H9 (cell line): Measurements from ENCODE around the gene SERPINA3. TPM values are rescaled to one million over a fixed set of nuclear protein-coding genes. Genes with fewer than 3 reads are reported as not detected.

Source experiments
- DNase-seq: peaks from one replicate; pipeline ENCODE4 v3.0.0-alpha.2; 2017
- H2AFZ ChIP-seq: one replicate; pipeline ENCODE4 v1.6.1; 2013; ENCODE audit warnings: mild to moderate bottlenecking, low read length, control low read depth, moderate library complexity
- H2AK5ac ChIP-seq: 2 replicates; pipeline ENCODE4 v1.6.1; 2013; ENCODE audit warnings: low read length, control low read depth, mixed read lengths; ENCODE audit not compliant: insufficient read length
- H2BK120ac ChIP-seq: one replicate; pipeline ENCODE4 v1.6.1; 2013; ENCODE audit warnings: low read depth, mild to moderate bottlenecking, low read length, control low read depth, inconsistent platforms; ENCODE audit not compliant: poor library complexity, severe bottlenecking
- H2BK12ac ChIP-seq: 2 replicates; pipeline ENCODE4 v1.6.1; 2013; ENCODE audit warnings: low read length, control low read depth, mixed read lengths, low read depth; ENCODE audit not compliant: insufficient read length
- H2BK15ac ChIP-seq: 2 replicates; pipeline ENCODE4 v1.6.1; 2013; ENCODE audit warnings: low read depth, low read length, control low read depth
- H2BK20ac ChIP-seq: one replicate; pipeline ENCODE4 v1.6.1; 2013; ENCODE audit warnings: low read depth, mild to moderate bottlenecking, low read length, control low read depth, inconsistent platforms; ENCODE audit not compliant: poor library complexity, severe bottlenecking
- H2BK5ac ChIP-seq: 2 replicates; pipeline ENCODE4 v1.6.1; 2013; ENCODE audit warnings: low read length, control low read depth, mixed read lengths; ENCODE audit not compliant: insufficient read length
- H3K14ac ChIP-seq: 2 replicates; pipeline ENCODE4 v1.6.1; 2013; ENCODE audit warnings: low read length, control low read depth; ENCODE audit not compliant: insufficient read depth
- H3K18ac ChIP-seq: 2 replicates; pipeline ENCODE4 v1.6.1; 2013; ENCODE audit warnings: low read depth, mild to moderate bottlenecking, mixed read lengths, low read length, control low read depth; ENCODE audit not compliant: insufficient read length
- H3K23ac ChIP-seq: 2 replicates; pipeline ENCODE4 v1.6.1; 2013; ENCODE audit warnings: low read length, control low read depth, mixed read lengths, low read depth; ENCODE audit not compliant: insufficient read length
- H3K23me2 ChIP-seq: 2 replicates; pipeline ENCODE4 v1.6.1; 2013; ENCODE audit warnings: low read depth, mild to moderate bottlenecking, mixed read lengths, low read length, control low read depth; ENCODE audit not compliant: insufficient read length, poor library complexity, severe bottlenecking
- H3K27ac ChIP-seq: 2 replicates; pipeline ENCODE4 v1.5.1; 2013; ENCODE audit warnings: low read length, control low read depth, mixed read lengths, low read depth; ENCODE audit not compliant: insufficient read length
- H3K27me3 ChIP-seq: 2 replicates; pipeline ENCODE4 v1.6.1; 2013; ENCODE audit warnings: low read length, control low read depth, inconsistent platforms; ENCODE audit not compliant: insufficient read depth
- H3K4ac ChIP-seq: 2 replicates; pipeline ENCODE4 v1.6.1; 2013; ENCODE audit warnings: low read depth, mild to moderate bottlenecking, control low read depth, inconsistent platforms, low read length, moderate library complexity
- H3K4me1 ChIP-seq: 2 replicates; pipeline ENCODE4 v1.6.1; 2013; ENCODE audit warnings: low read length, control low read depth, inconsistent platforms; ENCODE audit not compliant: insufficient read depth
- H3K4me2 ChIP-seq: 2 replicates; pipeline ENCODE4 v1.6.1; 2013; ENCODE audit warnings: low read length, control low read depth, mixed read lengths; ENCODE audit not compliant: insufficient read length, insufficient read depth
- H3K56ac ChIP-seq: 2 replicates; pipeline ENCODE4 v1.6.1; 2013; ENCODE audit warnings: low read depth, mild to moderate bottlenecking, mixed read lengths, low read length, control low read depth; ENCODE audit not compliant: insufficient read length
- H3K79me1 ChIP-seq: 2 replicates; pipeline ENCODE4 v1.6.1; 2013; ENCODE audit warnings: low read depth, mild to moderate bottlenecking, moderate library complexity, low read length, control low read depth, inconsistent platforms; ENCODE audit not compliant: insufficient read depth, poor library complexity, severe bottlenecking
- H3K79me2 ChIP-seq: 2 replicates; pipeline ENCODE4 v1.6.1; 2013; ENCODE audit warnings: low read length, control low read depth, inconsistent platforms; ENCODE audit not compliant: insufficient read depth
- H3K9ac ChIP-seq: 2 replicates; pipeline ENCODE4 v1.6.1; 2013; ENCODE audit warnings: low read length, control low read depth, mixed read lengths; ENCODE audit not compliant: insufficient read length; ENCODE audit errors: extremely low read depth
- H3K9me3 ChIP-seq: one replicate; pipeline ENCODE4 v1.6.1; 2013; ENCODE audit warnings: low read depth, low read length, inconsistent platforms; ENCODE audit not compliant: control insufficient read depth
- H3T11ph ChIP-seq: one replicate; pipeline ENCODE4 v1.6.1; 2013; ENCODE audit warnings: mild to moderate bottlenecking, low read length, control low read depth, inconsistent platforms
- H4K20me1 ChIP-seq: one replicate; pipeline ENCODE4 v1.6.1; 2013; ENCODE audit not compliant: control insufficient read depth, insufficient read length, insufficient read depth
- H4K5ac ChIP-seq: 2 replicates; pipeline ENCODE4 v1.6.1; 2013; ENCODE audit warnings: low read depth, mild to moderate bottlenecking, mixed read lengths, low read length, control low read depth; ENCODE audit not compliant: insufficient read length
- H4K8ac ChIP-seq: replicated peaks from 2 replicates; pipeline ENCODE4 v1.6.1; 2013; ENCODE audit warnings: low read length, control low read depth, mixed read lengths, low read depth; ENCODE audit not compliant: insufficient read length
- H4K91ac ChIP-seq: 2 replicates; pipeline ENCODE4 v1.6.1; 2013; ENCODE audit warnings: low read depth, mild to moderate bottlenecking, moderate library complexity, mixed read lengths, low read length, control low read depth; ENCODE audit not compliant: insufficient read length
- H3K27ac Mint-ChIP-seq, 3 experiments: 2 replicates in 2 of 3; 3 replicates in 1 of 3; pipeline ENCODE4 v1.8.0; 2020 to 2021; ENCODE audit warnings: mixed read lengths in 3 of 3, mild to moderate bottlenecking in 1 of 3, moderate library complexity in 1 of 3
- H3K27me3 Mint-ChIP-seq: 2 replicates; pipeline ENCODE4 v1.8.0; 2021; ENCODE audit warnings: low read depth, mild to moderate bottlenecking, moderate library complexity, mixed read lengths
- H3K36me3 Mint-ChIP-seq, 3 experiments: 2 replicates in 2 of 3; 3 replicates in 1 of 3; pipeline ENCODE4 v1.8.0; 2020 to 2021; ENCODE audit warnings: low read depth in 3 of 3, mixed read lengths in 3 of 3; ENCODE audit not compliant: insufficient read depth in 1 of 3
- H3K4me1 Mint-ChIP-seq, 2 experiments: 2 replicates each; pipeline ENCODE4 v1.8.0; 2020; ENCODE audit warnings: mixed read lengths in 2 of 2
- H3K4me3 Mint-ChIP-seq, 2 experiments: 2 replicates in 1 of 2; 3 replicates in 1 of 2; pipeline ENCODE4 v1.8.0; 2020 to 2021; ENCODE audit warnings: mild to moderate bottlenecking in 2 of 2, mixed read lengths in 2 of 2, moderate library complexity in 1 of 2
- H3K9me3 Mint-ChIP-seq, 2 experiments: 2 replicates in 1 of 2; 3 replicates in 1 of 2; pipeline ENCODE4 v1.8.0; 2020; ENCODE audit warnings: mild to moderate bottlenecking in 2 of 2, mixed read lengths in 2 of 2, moderate library complexity in 1 of 2
- WGBS: extraction: QIAGEN DNeasy Blood & Tissue Kit; methylation state at CpG from one replicate; pipeline ENCODE4 v1.1.7; 2013; ENCODE audit warnings: missing lambda C conversion rate, low lambda C conversion rate, mixed read lengths; ENCODE audit not compliant: insufficient read length; ENCODE audit errors: extremely low coverage; 5-methylcytosine and 5-hydroxymethylcytosine counted together
- total RNA-seq: library from RNA; stranded (reverse); gene quantifications from 2 replicates; pipeline ENCODE4 v1.2.1, GENCODE V29; 2021
- TF ChIP-seq, protein P1 (sequence below): fragments of 200-600 bp; sonication (generic); conservative IDR thresholded peaks from 3 replicates; pipeline ENCODE4 v1.8.0; 2021; ENCODE audit warnings: antibody characterized with exemption, mild to moderate bottlenecking

Gene SERPINA3
- total RNA-seq, 1 experiment from 2014 or later, result not detected

- H3K9me3 Mint-ChIP-seq, result peaks cover 4 to 5% of the 10 kb centered on the region in 2 experiments; a peak in 4 of 5 replicates
- Histone ChIP-seq H3K4ac (no peak overlapping the region), H3K27me3 (no peaks in the 10 kb centered on the region), H3K18ac (no peak overlapping the region), H3K14ac (no peak overlapping the region), H3K9ac (no peak overlapping the region), H4K91ac (no peak overlapping the region), H3K56ac (no peak overlapping the region), H2BK120ac (no peak overlapping the region), H2BK15ac (no peak overlapping the region), H3K79me2 (no peaks in the 10 kb centered on the region), H2BK5ac (no peak overlapping the region), H3K23me2 (no peaks in the 10 kb centered on the region), H3K4me2 (no peak overlapping the region), H2AFZ (no peak overlapping the region), H3K27ac (no peak overlapping the region), H2AK5ac (no peak overlapping the region), H4K5ac (no peak overlapping the region), H4K20me1 (no peaks in the 10 kb centered on the region), H3K23ac (no peak overlapping the region), H3T11ph (no peak overlapping the region), H4K8ac (no peak overlapping the region), H3K4me1 (0 out of 2 replicates have a peak, but pooled peaks cover 2% of the 10 kb centered on the region), H2BK12ac (no peak overlapping the region), H2BK20ac (no peak overlapping the region), H3K9me3 (no peaks in the 10 kb centered on the region), H3K79me1 (no peaks in the 10 kb centered on the region)
- H3K4me1 Mint-ChIP-seq, result peaks cover 14 to 16% of the 10 kb centered on the region in 2 experiments
- peaks cover 14% of the 10 kb centered on the region for H3K27me3 Mint-ChIP-seq
- TF ChIP-seq, protein P1, sequence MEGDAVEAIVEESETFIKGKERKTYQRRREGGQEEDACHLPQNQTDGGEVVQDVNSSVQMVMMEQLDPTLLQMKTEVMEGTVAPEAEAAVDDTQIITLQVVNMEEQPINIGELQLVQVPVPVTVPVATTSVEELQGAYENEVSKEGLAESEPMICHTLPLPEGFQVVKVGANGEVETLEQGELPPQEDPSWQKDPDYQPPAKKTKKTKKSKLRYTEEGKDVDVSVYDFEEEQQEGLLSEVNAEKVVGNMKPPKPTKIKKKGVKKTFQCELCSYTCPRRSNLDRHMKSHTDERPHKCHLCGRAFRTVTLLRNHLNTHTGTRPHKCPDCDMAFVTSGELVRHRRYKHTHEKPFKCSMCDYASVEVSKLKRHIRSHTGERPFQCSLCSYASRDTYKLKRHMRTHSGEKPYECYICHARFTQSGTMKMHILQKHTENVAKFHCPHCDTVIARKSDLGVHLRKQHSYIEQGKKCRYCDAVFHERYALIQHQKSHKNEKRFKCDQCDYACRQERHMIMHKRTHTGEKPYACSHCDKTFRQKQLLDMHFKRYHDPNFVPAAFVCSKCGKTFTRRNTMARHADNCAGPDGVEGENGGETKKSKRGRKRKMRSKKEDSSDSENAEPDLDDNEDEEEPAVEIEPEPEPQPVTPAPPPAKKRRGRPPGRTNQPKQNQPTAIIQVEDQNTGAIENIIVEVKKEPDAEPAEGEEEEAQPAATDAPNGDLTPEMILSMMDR, result no peak
- no peak overlapping the region for H3K27ac Mint-ChIP-seq
- no peak overlapping the region for H3K4me3 Mint-ChIP-seq
- no peak for DNase-seq
- peaks cover 0 to 6% (median 2%) of the 10 kb centered on the region in 3 experiments; a peak in 4 of 7 replicates for H3K36me3 Mint-ChIP-seq
- WGBS, result no CpG with 5 or more reads among the region's 2 CpGs
Measured at GRCh38 chr14:94595912-94596311, 16.3 kb upstream of the SERPINA3 start.
